Stomach (tissue), 4 donors: ENCODE results near the gene TRA2B.

Experiments
- EP300 ChIP-seq: sonication (generic); formaldehyde crosslinking; IDR thresholded peaks from one replicate; pipeline ENCODE4 v1.6.1; 2017; ENCODE audit warnings: antibody characterized with exemption
- POLR2A ChIP-seq, 4 donors: fragments of 450-650 bp; IDR thresholded peaks; one replicate each; pipeline ENCODE4 v1.6.1; 2016; ENCODE audit warnings: antibody characterized with exemption in 4 of 4, control low read depth in 2 of 4, mild to moderate bottlenecking in 1 of 4, moderate library complexity in 1 of 4
- TF ChIP-seq, protein P1 (sequence below), 7 experiments: fragments of 450-650 bp in 4 of 7; fragments of 200-600 bp in 3 of 7; sonication (generic) in 3 of 7; IDR thresholded peaks; one replicate each; pipeline ENCODE4 v1.5.1; 2016 to 2019; ENCODE audit warnings: antibody characterized with exemption in 7 of 7, control low read depth in 2 of 7, mild to moderate bottlenecking in 1 of 7

DNA sequence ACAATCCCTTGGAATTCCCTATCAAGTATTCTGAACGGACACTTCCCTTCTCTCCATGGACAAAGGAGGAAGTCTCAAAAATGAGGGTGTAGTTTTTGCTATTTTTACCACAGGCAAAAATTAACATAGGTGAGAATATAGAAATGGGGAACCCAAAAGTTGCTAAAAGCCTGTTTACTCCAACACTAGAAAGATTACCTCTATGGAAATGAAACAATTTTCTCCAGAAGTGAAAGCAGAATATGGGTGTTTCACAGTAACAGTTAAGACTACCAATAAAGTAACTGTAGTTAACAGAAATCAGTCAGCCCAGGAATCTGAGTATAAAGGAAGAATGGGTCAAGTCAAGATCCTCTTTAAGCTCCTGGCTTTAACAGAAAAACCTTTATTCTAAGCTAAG, 9.3 kb downstream of the TRA2B start:
- TF ChIP-seq, protein P1, sequence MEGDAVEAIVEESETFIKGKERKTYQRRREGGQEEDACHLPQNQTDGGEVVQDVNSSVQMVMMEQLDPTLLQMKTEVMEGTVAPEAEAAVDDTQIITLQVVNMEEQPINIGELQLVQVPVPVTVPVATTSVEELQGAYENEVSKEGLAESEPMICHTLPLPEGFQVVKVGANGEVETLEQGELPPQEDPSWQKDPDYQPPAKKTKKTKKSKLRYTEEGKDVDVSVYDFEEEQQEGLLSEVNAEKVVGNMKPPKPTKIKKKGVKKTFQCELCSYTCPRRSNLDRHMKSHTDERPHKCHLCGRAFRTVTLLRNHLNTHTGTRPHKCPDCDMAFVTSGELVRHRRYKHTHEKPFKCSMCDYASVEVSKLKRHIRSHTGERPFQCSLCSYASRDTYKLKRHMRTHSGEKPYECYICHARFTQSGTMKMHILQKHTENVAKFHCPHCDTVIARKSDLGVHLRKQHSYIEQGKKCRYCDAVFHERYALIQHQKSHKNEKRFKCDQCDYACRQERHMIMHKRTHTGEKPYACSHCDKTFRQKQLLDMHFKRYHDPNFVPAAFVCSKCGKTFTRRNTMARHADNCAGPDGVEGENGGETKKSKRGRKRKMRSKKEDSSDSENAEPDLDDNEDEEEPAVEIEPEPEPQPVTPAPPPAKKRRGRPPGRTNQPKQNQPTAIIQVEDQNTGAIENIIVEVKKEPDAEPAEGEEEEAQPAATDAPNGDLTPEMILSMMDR (IDR thresholded peaks at IDR 0.05), result no peak
- no peak for TF ChIP-seq POLR2A (IDR thresholded peaks at IDR 0.05)
- TF ChIP-seq EP300, result no peak
